Keratinocyte (primary cell): ENCODE results near the gene NDUFS4. TPM values are rescaled to one million over a fixed set of nuclear protein-coding genes. Genes with fewer than 3 reads are reported as not detected.
A peak's percentile ranks its signal among the peaks of the same experiment; 100 is the strongest.

ENCODE experiments used
- DNase-seq: peaks from one replicate; pipeline ENCODE4 v3.0.0-alpha.2; 2011; ENCODE audit warnings: low read depth, missing footprints, low spot score
- FAIRE-seq: peaks from 2 replicates; lab custom pipeline; 2011; peaks lifted over from hg19 to GRCh38; lab: Jason Lieb, UNC
- H2AFZ ChIP-seq: 2 replicates; pipeline ENCODE4 v1.6.0; 2012; ENCODE audit warnings: low read length, control low read depth, inconsistent platforms; ENCODE audit not compliant: control insufficient read depth
- H3K27ac ChIP-seq: 2 replicates; pipeline ENCODE4 v1.5.1; 2011; ENCODE audit warnings: low read length; ENCODE audit not compliant: control insufficient read depth, insufficient read depth
- H3K27me3 ChIP-seq: 3 replicates; pipeline ENCODE4 v1.6.0; 2011; ENCODE audit warnings: low read length; ENCODE audit not compliant: control insufficient read depth, insufficient read depth; ENCODE audit errors: extremely low read depth
- H3K36me3 ChIP-seq, 2 experiments: 2 replicates in 1 of 2; 3 replicates in 1 of 2; pipeline ENCODE4 v1.5.1; 2011; ENCODE audit warnings: low read length in 2 of 2, mild to moderate bottlenecking in 1 of 2; ENCODE audit not compliant: control insufficient read depth in 2 of 2, insufficient read depth in 2 of 2; ENCODE audit errors: extremely low read depth in 1 of 2
- H3K4me1 ChIP-seq: 3 replicates; pipeline ENCODE4 v1.5.1; 2011; ENCODE audit warnings: low read length; ENCODE audit not compliant: control insufficient read depth, insufficient read depth; ENCODE audit errors: extremely low read depth
- H3K4me2 ChIP-seq: 3 replicates; pipeline ENCODE4 v1.6.0; 2011; ENCODE audit warnings: low read depth, low read length; ENCODE audit not compliant: control insufficient read depth, insufficient read depth; ENCODE audit errors: extremely low read depth
- H3K4me3 ChIP-seq, 3 experiments: fragments of 200-600 bp in 1 of 3; sonication (generic) in 1 of 3; 2 replicates in 2 of 3; 3 replicates in 1 of 3; pipeline ENCODE4 v1.5.1; 2011 to 2016; ENCODE audit warnings: low read length in 3 of 3, mild to moderate bottlenecking in 3 of 3, control low read depth in 2 of 3, inconsistent platforms in 1 of 3, low read depth in 1 of 3, mixed read lengths in 1 of 3, mixed run types in 1 of 3, moderate library complexity in 1 of 3; ENCODE audit not compliant: control insufficient read depth in 2 of 3, insufficient read depth in 2 of 3; ENCODE audit errors: extremely low read depth in 1 of 3
- H3K79me2 ChIP-seq: 2 replicates; pipeline ENCODE4 v1.6.0; 2012; ENCODE audit warnings: low read length; ENCODE audit not compliant: control insufficient read depth, insufficient read depth
- H3K9ac ChIP-seq: 3 replicates; pipeline ENCODE4 v1.6.0; 2011; ENCODE audit warnings: low read length; ENCODE audit not compliant: control insufficient read depth, insufficient read depth; ENCODE audit errors: extremely low read depth
- H3K9me1 ChIP-seq: 3 replicates; pipeline ENCODE4 v1.6.0; 2011; ENCODE audit warnings: low read length; ENCODE audit not compliant: control insufficient read depth, insufficient read depth; ENCODE audit errors: extremely low read depth
- H3K9me3 ChIP-seq: 2 replicates; pipeline ENCODE4 v1.5.1; 2012; ENCODE audit warnings: low read depth, low read length; ENCODE audit not compliant: control insufficient read depth
- H4K20me1 ChIP-seq: 3 replicates; pipeline ENCODE4 v1.6.0; 2011; ENCODE audit warnings: low read length; ENCODE audit not compliant: control insufficient read depth, insufficient read depth; ENCODE audit errors: extremely low read depth
- EZH2 ChIP-seq: IDR thresholded peaks from one replicate; pipeline ENCODE4 v1.6.1; 2012; ENCODE audit warnings: inconsistent platforms, mild to moderate bottlenecking, low read length, moderate library complexity
- dilution Hi-C: fragments of 300-500 bp; cut with MboI; formaldehyde crosslinking; loops from one replicate; pipeline ENCODE4 v1.7.0; 2020; ENCODE audit warnings: low sequenced_read_pairs; ENCODE audit not compliant: extremely low pct_ligation_motif_present
- polyA plus RNA-seq, 5 experiments: library from polyadenylated mRNA; depleted of rRNA in 3 of 5; stranded (reverse) in 3 of 5; stranded (forward) in 1 of 5; unstranded in 1 of 5; fragments of >200 nt; gene quantifications; 1 replicate in 1 of 5; 2 replicates in 3 of 5; 3 replicates in 1 of 5; pipeline versions ENCODE4 v1.2.1 to v1.2.3, GENCODE V29; 2011 to 2012; ENCODE audit warnings: missing spikeins in 2 of 5, low read depth in 1 of 5, low replicate concordance in 1 of 5
- TF ChIP-seq, protein P1 (sequence below), 3 experiments: IDR thresholded peaks in 1 of 3; conservative IDR thresholded peaks in 1 of 3; optimal IDR thresholded peaks in 1 of 3; 2 replicates in 2 of 3; 3 replicates in 1 of 3; pipeline versions ENCODE3 to v1.5.1; 2011; ENCODE audit warnings: low read length in 3 of 3, mild to moderate bottlenecking in 3 of 3, moderate library complexity in 2 of 3, control low read depth in 1 of 3, inconsistent platforms in 1 of 3; ENCODE audit not compliant: insufficient read depth in 2 of 3; ENCODE audit errors: extremely low read depth in 1 of 3

NDUFS4 gene
- polyA plus RNA-seq, 1 donor (not counting 4 experiments of a cell fraction or from before 2014, with no cell fraction given), result 118 TPM

DNA sequence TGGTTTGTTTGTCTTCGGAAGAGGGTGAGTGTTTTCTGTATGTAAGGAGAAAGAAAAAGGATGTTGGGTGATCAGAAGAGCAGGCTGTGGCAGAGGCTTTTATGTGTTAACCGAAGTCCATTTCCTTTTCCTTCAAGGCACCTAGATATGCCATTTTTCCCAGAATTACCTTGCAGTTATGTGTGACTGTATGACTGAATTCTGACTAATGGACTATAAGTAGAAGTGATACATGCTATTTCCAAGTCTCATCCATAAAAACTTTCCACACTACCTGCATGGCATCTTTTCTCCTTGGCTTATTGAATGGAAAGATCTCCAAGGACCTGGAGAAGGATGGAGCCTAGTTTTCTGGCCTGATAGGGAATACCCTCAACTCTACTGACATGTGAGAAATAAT, 10.6 kb upstream of the NDUFS4 start:
- no peak for TF ChIP-seq EZH2
- TF ChIP-seq, protein P1, sequence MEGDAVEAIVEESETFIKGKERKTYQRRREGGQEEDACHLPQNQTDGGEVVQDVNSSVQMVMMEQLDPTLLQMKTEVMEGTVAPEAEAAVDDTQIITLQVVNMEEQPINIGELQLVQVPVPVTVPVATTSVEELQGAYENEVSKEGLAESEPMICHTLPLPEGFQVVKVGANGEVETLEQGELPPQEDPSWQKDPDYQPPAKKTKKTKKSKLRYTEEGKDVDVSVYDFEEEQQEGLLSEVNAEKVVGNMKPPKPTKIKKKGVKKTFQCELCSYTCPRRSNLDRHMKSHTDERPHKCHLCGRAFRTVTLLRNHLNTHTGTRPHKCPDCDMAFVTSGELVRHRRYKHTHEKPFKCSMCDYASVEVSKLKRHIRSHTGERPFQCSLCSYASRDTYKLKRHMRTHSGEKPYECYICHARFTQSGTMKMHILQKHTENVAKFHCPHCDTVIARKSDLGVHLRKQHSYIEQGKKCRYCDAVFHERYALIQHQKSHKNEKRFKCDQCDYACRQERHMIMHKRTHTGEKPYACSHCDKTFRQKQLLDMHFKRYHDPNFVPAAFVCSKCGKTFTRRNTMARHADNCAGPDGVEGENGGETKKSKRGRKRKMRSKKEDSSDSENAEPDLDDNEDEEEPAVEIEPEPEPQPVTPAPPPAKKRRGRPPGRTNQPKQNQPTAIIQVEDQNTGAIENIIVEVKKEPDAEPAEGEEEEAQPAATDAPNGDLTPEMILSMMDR (optimal IDR thresholded peaks at IDR 0.05 in 1 of 3, IDR thresholded peaks at IDR 0.05 in 1 of 3, conservative IDR thresholded peaks at IDR 0.05 in 1 of 3; ENCODE audit: extremely low read depth in 1 of 3, insufficient read depth in 2 of 3, low read length in 3 of 3), result no peak
- FAIRE-seq, result peak; percentile 48
- Histone ChIP-seq H3K4me3 (no peak overlapping the region), H3K79me2 (no peaks in the 10 kb centered on the region), H3K9ac (no peak overlapping the region), H2AFZ (no peak overlapping the region), H3K4me2 (no peak overlapping the region), H3K9me1 (no peaks in the 10 kb centered on the region), H3K4me1 (no peaks in the 10 kb centered on the region), H3K27me3 (no peaks in the 10 kb centered on the region), H3K27ac (no peak overlapping the region), H3K36me3 (no peaks in the 10 kb centered on the region), H4K20me1 (no peaks in the 10 kb centered on the region), H3K9me3 (no peaks in the 10 kb centered on the region)
- no peak for DNase-seq
- dilution Hi-C loops, result no loop called here

DNA sequence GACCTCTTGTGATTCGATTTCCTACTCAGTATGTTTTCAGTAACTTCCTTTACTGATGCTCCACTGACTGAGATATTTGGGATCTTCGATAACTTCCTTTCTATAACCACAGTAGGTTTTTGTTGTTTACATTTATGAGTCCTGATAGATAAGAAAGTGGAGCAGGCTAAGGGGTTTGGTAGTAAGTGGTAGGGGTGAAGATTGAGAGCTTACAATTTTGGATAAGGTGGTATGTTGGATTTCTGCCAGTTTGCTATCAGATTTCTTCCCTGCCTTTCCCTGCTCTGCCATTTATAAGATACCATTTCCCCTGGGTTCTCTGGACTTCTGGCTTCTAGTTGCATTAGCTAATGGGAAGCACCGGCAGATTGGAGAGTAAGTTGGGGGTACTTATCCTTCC, 7.9 kb upstream of the NDUFS4 start:
- Histone ChIP-seq H2AFZ (no peak overlapping the region), H3K9ac (no peak overlapping the region), H3K4me1 (no peaks in the 10 kb centered on the region), H3K27me3 (no peaks in the 10 kb centered on the region), H3K27ac (no peak overlapping the region), H3K79me2 (no peaks in the 10 kb centered on the region), H3K9me3 (no peaks in the 10 kb centered on the region), H3K4me2 (no peak overlapping the region), H3K4me3 (no peak overlapping the region), H3K36me3 (no peaks in the 10 kb centered on the region), H3K9me1 (no peaks in the 10 kb centered on the region), H4K20me1 (no peaks in the 10 kb centered on the region)
- FAIRE-seq (no peak), DNase-seq (no peak)
- dilution Hi-C loops, result no loop called here
- no peak for TF ChIP-seq EZH2
- TF ChIP-seq, protein P1 (optimal IDR thresholded peaks at IDR 0.05 in 1 of 3, IDR thresholded peaks at IDR 0.05 in 1 of 3, conservative IDR thresholded peaks at IDR 0.05 in 1 of 3; ENCODE audit: extremely low read depth in 1 of 3, insufficient read depth in 2 of 3, low read length in 3 of 3), result no peak
